Astrocyte of the spinal cord (primary cell): ENCODE results near the gene GFER.

ENCODE experiments used
- DNase-seq: peaks from one replicate; pipeline ENCODE4 v3.0.0; 2011; ENCODE audit warnings: low read depth, low spot score
- H3K4me3 ChIP-seq: 2 replicates; pipeline ENCODE4 v1.5.1; 2011; ENCODE audit warnings: low read depth, mild to moderate bottlenecking, low read length, moderate library complexity
- in situ Hi-C: cut with HindIII; loops from 2 replicates; pipeline ENCODE4 v1.10.0; 2017; ENCODE audit warnings: low sequenced_read_pairs
- TF ChIP-seq, protein P1 (sequence below): IDR thresholded peaks from 2 replicates; pipeline ENCODE4 v1.5.1; 2012; ENCODE audit warnings: low read depth, mild to moderate bottlenecking, low read length, inconsistent platforms

GFER gene

DNA sequence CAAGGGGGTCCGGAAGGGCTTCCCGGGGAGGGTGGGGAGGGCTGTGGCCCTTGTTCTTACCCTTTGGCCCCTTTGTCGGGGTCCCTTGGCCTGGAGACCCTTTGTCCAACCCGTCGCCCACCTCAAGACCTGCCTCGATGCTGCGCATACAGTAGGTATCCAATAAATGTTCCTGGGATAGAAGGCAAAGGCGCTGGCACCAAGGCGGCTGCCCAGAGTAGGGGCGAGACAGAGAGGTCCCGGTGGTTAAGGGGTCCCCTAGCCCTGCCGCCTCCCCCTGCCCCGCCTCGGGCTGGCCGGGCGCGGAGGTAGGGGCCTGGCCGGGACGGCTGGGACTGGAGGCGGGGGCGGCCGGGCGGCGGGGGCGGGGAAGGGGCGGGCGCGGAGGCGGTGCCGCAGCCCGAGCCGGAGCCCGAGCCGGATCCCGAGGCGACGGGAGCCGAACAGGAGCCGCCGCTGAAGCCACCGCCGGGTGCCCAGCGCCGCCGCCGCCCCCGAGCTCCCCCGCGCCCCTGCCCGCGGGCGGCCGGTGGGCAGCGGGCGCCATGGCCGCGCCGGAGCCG, 42.5 kb downstream of the GFER start, which contains the start of gene NHERF2:
Gene NHERF2 (plus strand): TSS at position 442 of the 563 bp plus-strand sequence. CDS start 104 bp downstream, at position 546.
- in situ Hi-C loops, result no loop called here
- DNase-seq, result no peak
- TF ChIP-seq, protein P1, sequence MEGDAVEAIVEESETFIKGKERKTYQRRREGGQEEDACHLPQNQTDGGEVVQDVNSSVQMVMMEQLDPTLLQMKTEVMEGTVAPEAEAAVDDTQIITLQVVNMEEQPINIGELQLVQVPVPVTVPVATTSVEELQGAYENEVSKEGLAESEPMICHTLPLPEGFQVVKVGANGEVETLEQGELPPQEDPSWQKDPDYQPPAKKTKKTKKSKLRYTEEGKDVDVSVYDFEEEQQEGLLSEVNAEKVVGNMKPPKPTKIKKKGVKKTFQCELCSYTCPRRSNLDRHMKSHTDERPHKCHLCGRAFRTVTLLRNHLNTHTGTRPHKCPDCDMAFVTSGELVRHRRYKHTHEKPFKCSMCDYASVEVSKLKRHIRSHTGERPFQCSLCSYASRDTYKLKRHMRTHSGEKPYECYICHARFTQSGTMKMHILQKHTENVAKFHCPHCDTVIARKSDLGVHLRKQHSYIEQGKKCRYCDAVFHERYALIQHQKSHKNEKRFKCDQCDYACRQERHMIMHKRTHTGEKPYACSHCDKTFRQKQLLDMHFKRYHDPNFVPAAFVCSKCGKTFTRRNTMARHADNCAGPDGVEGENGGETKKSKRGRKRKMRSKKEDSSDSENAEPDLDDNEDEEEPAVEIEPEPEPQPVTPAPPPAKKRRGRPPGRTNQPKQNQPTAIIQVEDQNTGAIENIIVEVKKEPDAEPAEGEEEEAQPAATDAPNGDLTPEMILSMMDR, result no peak
- peak within 1 kb of the TSS; percentile 61 for H3K4me3 ChIP-seq

DNA sequence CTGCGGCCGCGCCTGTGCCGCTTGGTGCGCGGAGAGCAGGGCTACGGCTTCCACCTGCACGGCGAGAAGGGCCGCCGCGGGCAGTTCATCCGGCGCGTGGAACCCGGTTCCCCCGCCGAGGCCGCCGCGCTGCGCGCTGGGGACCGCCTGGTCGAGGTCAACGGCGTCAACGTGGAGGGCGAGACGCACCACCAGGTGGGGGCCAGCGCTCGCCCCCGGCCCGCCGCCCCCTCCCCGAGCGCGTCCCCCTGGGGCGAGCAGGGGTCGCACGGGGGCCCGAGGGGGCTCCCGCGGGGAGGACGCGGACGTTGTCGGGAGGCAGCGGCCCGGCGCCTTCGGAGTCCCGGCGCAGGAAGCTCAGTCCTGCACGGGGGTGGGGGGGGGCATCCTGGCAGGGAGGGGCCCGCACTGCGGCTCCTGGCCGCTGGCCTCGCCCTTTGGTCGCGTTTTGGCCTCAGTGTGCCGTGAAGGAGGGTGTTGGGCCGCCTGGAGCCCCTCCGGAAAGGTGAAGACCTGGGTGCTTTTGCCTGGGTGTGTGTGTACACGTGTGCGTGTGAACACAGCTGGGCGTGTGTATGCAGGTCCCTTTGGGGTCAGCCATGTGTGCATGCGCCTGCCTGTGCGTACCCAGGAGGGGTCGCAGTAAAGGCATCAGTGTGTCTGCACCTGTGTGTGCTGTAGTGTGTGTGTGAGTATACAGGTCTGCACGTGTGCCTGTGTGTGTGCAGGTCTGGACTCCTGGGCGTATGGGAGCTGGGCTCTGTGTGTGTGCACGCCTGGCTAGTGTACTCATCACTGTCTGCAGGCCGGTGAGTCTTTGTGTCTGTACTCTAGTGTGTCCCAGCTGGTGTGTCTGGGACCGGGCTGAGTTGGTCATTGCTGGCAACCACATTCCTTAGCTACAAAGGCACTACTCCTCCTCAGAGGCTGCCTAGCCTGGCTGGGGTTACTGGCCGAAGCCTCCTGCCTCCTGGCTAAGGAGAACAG, 43.3 kb downstream of the GFER start:
- H3K4me3 ChIP-seq, result peak overlapping the region; percentile 61
- TF ChIP-seq, protein P1, result no peak
- no peak for DNase-seq
- in situ Hi-C loops, result no loop called here

DNA sequence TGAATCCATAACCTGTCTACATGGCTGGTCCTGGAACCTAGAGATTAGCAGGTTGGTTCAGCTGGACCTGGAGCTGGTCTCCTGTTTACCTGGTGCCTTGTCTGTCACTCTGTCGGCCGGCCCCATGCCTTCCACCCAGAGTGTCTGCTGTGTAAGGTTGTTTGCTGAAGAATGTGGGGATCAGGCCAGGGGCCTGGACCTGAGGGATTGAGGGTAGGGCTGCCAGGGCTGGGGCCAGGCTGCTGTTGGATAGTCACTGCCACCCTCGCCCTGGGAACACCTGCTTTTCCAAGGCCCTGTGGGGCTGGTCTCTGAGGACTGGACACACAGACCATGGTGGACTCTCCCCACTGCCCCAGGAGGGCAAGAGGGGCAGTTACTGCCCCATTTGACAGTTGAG, 44.2 kb downstream of the GFER start:
- TF ChIP-seq, protein P1, result no peak
- peak overlapping the region; percentile 61 for H3K4me3 ChIP-seq

DNA sequence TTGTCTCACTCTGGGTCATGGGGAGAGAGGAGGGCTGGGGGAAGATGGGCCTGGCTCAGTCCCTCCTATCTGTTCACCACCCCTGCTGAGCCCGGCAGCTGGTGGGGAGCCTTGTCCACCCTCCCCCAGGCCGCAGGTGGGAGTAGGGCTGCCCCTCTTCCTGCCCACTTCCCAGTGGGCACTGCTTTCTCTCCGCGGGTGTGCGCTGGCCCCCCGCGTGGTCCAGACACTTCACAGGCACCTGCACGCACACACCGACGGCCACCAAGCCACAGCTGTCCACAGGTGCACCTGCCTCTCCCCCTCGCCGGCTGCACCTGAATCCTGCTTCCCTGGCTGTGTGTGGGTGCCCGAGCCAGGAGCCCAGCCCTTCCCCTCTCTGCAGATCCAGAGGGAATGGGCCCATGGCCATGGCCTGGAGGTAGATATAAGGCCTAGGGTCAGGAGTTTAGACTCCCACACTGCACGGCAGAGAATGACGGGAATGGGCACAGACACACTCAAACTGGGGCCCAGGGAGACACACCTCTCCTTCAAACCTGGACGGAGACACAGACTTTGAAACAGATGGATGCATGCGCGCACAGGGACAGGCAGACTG, 44.7 kb downstream of the GFER start:
- H3K4me3 ChIP-seq, result no peak overlapping the region
- in situ Hi-C loops, result no loop called here
- no peak for DNase-seq
- TF ChIP-seq, protein P1, result no peak

More for the DNA sequence above, 44.2 kb downstream of the GFER start:
- in situ Hi-C loops, result no loop called here
- no peak for DNase-seq

DNA sequence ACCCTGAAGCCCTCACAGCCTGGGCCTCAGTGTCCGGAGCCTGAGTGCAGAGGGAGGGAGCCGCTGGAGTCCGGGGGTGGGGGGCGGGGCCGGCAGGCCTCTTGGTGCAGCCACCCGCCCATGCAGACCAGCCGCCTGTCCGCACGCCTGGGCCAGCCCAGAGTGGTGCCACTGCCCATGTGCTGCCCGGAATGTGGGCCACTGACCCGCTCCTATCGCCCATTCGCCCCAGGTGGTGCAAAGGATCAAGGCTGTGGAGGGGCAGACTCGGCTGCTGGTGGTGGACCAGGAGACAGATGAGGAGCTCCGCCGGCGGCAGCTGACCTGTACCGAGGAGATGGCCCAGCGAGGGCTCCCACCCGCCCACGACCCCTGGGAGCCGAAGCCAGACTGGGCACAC, 45.4 kb downstream of the GFER start:
- no peak overlapping the region for H3K4me3 ChIP-seq
- DNase-seq, result no peak
- TF ChIP-seq, protein P1, result no peak
- in situ Hi-C loops, result no loop called here

DNA sequence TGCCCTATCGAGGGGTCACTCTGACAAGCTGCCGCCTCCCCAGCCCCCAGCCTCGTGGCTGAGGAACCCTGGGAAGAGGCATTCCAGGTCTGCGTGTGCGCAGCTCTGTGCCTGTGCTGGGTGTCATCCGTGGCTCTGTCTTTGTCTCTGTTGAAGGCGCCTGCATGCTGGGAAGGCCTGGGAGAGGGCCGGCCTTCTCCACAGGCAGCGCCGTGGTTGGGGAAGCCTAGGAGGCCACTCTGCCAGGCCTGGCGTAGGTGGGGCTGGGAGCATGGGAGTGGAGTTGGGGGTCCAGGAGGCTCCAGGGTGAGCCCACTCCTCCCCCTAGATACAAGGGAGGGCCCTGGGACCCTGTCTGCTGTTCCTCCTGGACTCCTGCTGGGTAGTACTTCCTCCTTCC, 46.0 kb downstream of the GFER start:
- TF ChIP-seq, protein P1, result no peak
- H3K4me3 ChIP-seq, result no peak overlapping the region
- in situ Hi-C loops, result no loop called here
- no peak for DNase-seq
